Measurements from ENCODE around the gene H2BK1.

GRCh38 chr7:151195616-151196450 is 14.5 kb downstream of the H2BK1 start:
- TF ChIP-seq POLR2A (IDR thresholded peaks at IDR 0.05; ENCODE audit: borderline replicate concordance, extremely low read depth, insufficient read depth, insufficient read length) = no peak
- no peak for TF ChIP-seq REST (IDR thresholded peaks at IDR 0.05; ENCODE audit: low read depth)
- no peak for TF ChIP-seq JUND (IDR thresholded peaks at IDR 0.05)
- no peak for TF ChIP-seq CTCF (IDR thresholded peaks at IDR 0.05 in 2 of 3, conservative IDR thresholded peaks at IDR 0.05 in 1 of 3; ENCODE audit: borderline replicate concordance in 1 of 3, insufficient read depth in 1 of 3, low read depth in 2 of 3, low read length in 2 of 3)
- no peak for TF ChIP-seq POLR2AphosphoS5 (IDR thresholded peaks at IDR 0.05; ENCODE audit: low read depth, low read length)
- no peak for TF ChIP-seq ZNF274 (IDR thresholded peaks at IDR 0.05; ENCODE audit: low read depth, low read length)
- no peak for TF ChIP-seq SP1 (IDR thresholded peaks at IDR 0.05; ENCODE audit: low read depth)
- TF ChIP-seq ATF3 (IDR thresholded peaks at IDR 0.05) = no peak
- TF ChIP-seq MAX (IDR thresholded peaks at IDR 0.05) = no peak
- no peak for TF ChIP-seq ZBTB33 (IDR thresholded peaks at IDR 0.05; ENCODE audit: extremely low read depth, insufficient replicate concordance, low read length)
- no peak for TF ChIP-seq ELF1 (IDR thresholded peaks at IDR 0.05; ENCODE audit: borderline replicate concordance, low read depth)
- TF ChIP-seq SRF (IDR thresholded peaks at IDR 0.05; ENCODE audit: low read depth) = no peak
- TF ChIP-seq TCF7L2 (IDR thresholded peaks at IDR 0.05; ENCODE audit: borderline replicate concordance, extremely low read depth, insufficient read depth, insufficient read length) = no peak
- TF ChIP-seq CEBPB (IDR thresholded peaks at IDR 0.05; ENCODE audit: low read depth) = no peak

All from HCT116 (cell line).